NT2/D1 (cell line): ENCODE results near the gene USP47.

ENCODE experiments used
- YY1 ChIP-seq: IDR thresholded peaks from 2 replicates; pipeline ENCODE4 v1.6.1; 2011; ENCODE audit not compliant: insufficient read length, insufficient read depth
- ZNF274 ChIP-seq: IDR thresholded peaks from 2 replicates; pipeline ENCODE4 v1.6.1; 2011; ENCODE audit warnings: mild to moderate bottlenecking, low read depth, low read length

GRCh38 chr11:11867720-11868119, 25.9 kb downstream of the USP47 start:
- TF ChIP-seq ZNF274 (no peak), YY1 (no peak)
